Endothelial cell of umbilical vein (primary cell): ENCODE measurements around the gene VPS33B. TPM values are rescaled to one million over a fixed set of nuclear protein-coding genes. Genes with fewer than 3 reads are reported as not detected.

Experiments
- BruUV-seq: library from RNA; stranded (reverse); fragments of 400-500 nt; replicated peaks from 2 replicates; lab custom pipeline; 2021; lab: Mats Ljungman, UMichigan
- CTCF ChIA-PET: fragments of 300-600, 350-600 bp; sonication (Branson Sonifier 250); formaldehyde crosslinking; loops from one replicate; lab custom pipeline; 2021; ENCODE audit warnings: antibody characterized with exemption, inconsistent platforms; lab: Charles Lee
- POLR2A ChIA-PET: fragments of 300-600, 350-600 bp; sonication (Branson Sonifier 250); formaldehyde crosslinking; loops from one replicate; lab custom pipeline; 2021; ENCODE audit warnings: antibody characterized with exemption, inconsistent platforms; lab: Charles Lee
- DNase-seq: peaks from one replicate; pipeline ENCODE4 v3.0.0-alpha.2; 2011; ENCODE audit warnings: low read depth, low spot score
- FAIRE-seq: peaks from 2 replicates; lab custom pipeline; 2011; peaks lifted over from hg19 to GRCh38; lab: Jason Lieb, UNC
- H2AFZ ChIP-seq: 2 replicates; pipeline ENCODE4 v1.6.0; 2012; ENCODE audit warnings: low read depth, low read length, control low read depth, inconsistent platforms
- H3K27ac ChIP-seq: 2 replicates; pipeline ENCODE4 v1.5.1; 2011; ENCODE audit warnings: low read depth, mild to moderate bottlenecking, control low read depth, low read length, moderate library complexity; ENCODE audit not compliant: insufficient read depth
- H3K27me3 ChIP-seq, 2 experiments: 2 replicates each; pipeline versions ENCODE4 v1.6.0 to v1.6.1; 2011; ENCODE audit warnings: low read length in 2 of 2, mixed read lengths in 1 of 2; ENCODE audit not compliant: control insufficient read depth in 2 of 2, insufficient read depth in 2 of 2
- H3K36me3 ChIP-seq, 2 experiments: 2 replicates in 1 of 2; 3 replicates in 1 of 2; pipeline ENCODE4 v1.5.1; 2011; ENCODE audit warnings: low read length in 2 of 2, mild to moderate bottlenecking in 1 of 2, moderate library complexity in 1 of 2; ENCODE audit not compliant: control insufficient read depth in 2 of 2, insufficient read depth in 2 of 2; ENCODE audit errors: extremely low read depth in 1 of 2
- H3K4me1 ChIP-seq: 3 replicates; pipeline ENCODE4 v1.5.1; 2011; ENCODE audit warnings: mild to moderate bottlenecking, low read length; ENCODE audit not compliant: control insufficient read depth, insufficient read depth; ENCODE audit errors: extremely low read depth
- H3K4me2 ChIP-seq: 2 replicates; pipeline ENCODE4 v1.6.1; 2011; ENCODE audit warnings: low read length, control low read depth, mixed read lengths; ENCODE audit not compliant: insufficient read depth
- H3K4me3 ChIP-seq, 3 experiments: fragments of 200-600 bp in 1 of 3; sonication (generic), shearing (Covaris generic) in 1 of 3; replicated peaks in 1 of 3; 2 replicates each; pipeline ENCODE4 v1.5.1; 2011 to 2016; ENCODE audit warnings: control low read depth in 3 of 3, low read length in 3 of 3, mild to moderate bottlenecking in 2 of 3, inconsistent platforms in 1 of 3, low read depth in 1 of 3, moderate library complexity in 1 of 3; ENCODE audit not compliant: insufficient read depth in 1 of 3
- H3K79me2 ChIP-seq: 2 replicates; pipeline ENCODE4 v1.6.0; 2012; ENCODE audit warnings: low read length, inconsistent platforms; ENCODE audit not compliant: control insufficient read depth, insufficient read depth
- H3K9ac ChIP-seq: replicated peaks from 2 replicates; pipeline ENCODE3; 2011; ENCODE audit warnings: low read length, control low read depth; ENCODE audit not compliant: insufficient read depth; ENCODE audit errors: extremely low read depth
- H3K9me1 ChIP-seq: replicated peaks from 3 replicates; pipeline ENCODE4 v1.6.0; 2011; ENCODE audit warnings: mild to moderate bottlenecking, low read length; ENCODE audit not compliant: control insufficient read depth, insufficient read depth; ENCODE audit errors: extremely low read depth
- H3K9me3 ChIP-seq: replicated peaks from 2 replicates; pipeline ENCODE4 v1.5.1; 2012; ENCODE audit warnings: low read length, inconsistent platforms; ENCODE audit not compliant: control insufficient read depth, insufficient read depth
- H4K20me1 ChIP-seq: replicated peaks from 2 replicates; pipeline ENCODE3; 2011; ENCODE audit warnings: mild to moderate bottlenecking, low read length; ENCODE audit not compliant: control insufficient read depth, insufficient read depth; ENCODE audit errors: extremely low read depth
- EZH2 ChIP-seq: IDR thresholded peaks from 2 replicates; pipeline ENCODE4 v1.6.1; 2012; ENCODE audit warnings: borderline replicate concordance, low read depth, mild to moderate bottlenecking, moderate library complexity, low read length, inconsistent platforms; ENCODE audit not compliant: severe bottlenecking
- FOS ChIP-seq: IDR thresholded peaks from 2 replicates; pipeline ENCODE4 v1.6.1; 2011; ENCODE audit warnings: mild to moderate bottlenecking, low read length, moderate library complexity, borderline replicate concordance; ENCODE audit not compliant: insufficient read depth
- GATA2 ChIP-seq: IDR thresholded peaks from 2 replicates; pipeline ENCODE4 v1.7.0; 2011; ENCODE audit warnings: low read depth, mild to moderate bottlenecking, moderate library complexity, mixed read lengths, low read length; ENCODE audit not compliant: insufficient read length, insufficient read depth
- JUN ChIP-seq: IDR thresholded peaks from 2 replicates; pipeline ENCODE4 v1.6.1; 2011; ENCODE audit warnings: borderline replicate concordance, low read depth; ENCODE audit not compliant: insufficient read length, insufficient read depth
- MYC ChIP-seq: IDR thresholded peaks from one replicate; pipeline ENCODE4 v1.6.1; 2011; ENCODE audit warnings: mild to moderate bottlenecking, low read depth, low read length
- POLR2A ChIP-seq: IDR thresholded peaks from 2 replicates; pipeline ENCODE4 v1.6.1; 2012; ENCODE audit warnings: low read depth, mild to moderate bottlenecking, control low read depth, low read length
- POLR2AphosphoS5 ChIP-seq: IDR thresholded peaks from 2 replicates; pipeline ENCODE4 v1.6.1; 2012; ENCODE audit warnings: low read depth, mild to moderate bottlenecking, control low read depth, low read length, moderate library complexity; ENCODE audit not compliant: insufficient read depth
- dilution Hi-C: fragments of 300-500 bp; cut with MboI; formaldehyde crosslinking; loops from one replicate; pipeline ENCODE4 v1.15.0; 2019; ENCODE audit warnings: low sequenced_read_pairs; ENCODE audit not compliant: extremely low pct_ligation_motif_present
- intact Hi-C: fragments of 100-400 bp; cut with micrococcal nuclease; formaldehyde crosslinking; loops from one replicate; pipeline ENCODE4 v1.10.0; 2022
- polyA plus RNA-seq, 4 experiments: library from polyadenylated mRNA; depleted of rRNA in 3 of 4; stranded (reverse) in 3 of 4; unstranded in 1 of 4; fragments of >200 nt; gene quantifications; 2 replicates each; pipeline versions ENCODE4 v1.2.1 to v1.2.3, GENCODE V29; 2011 to 2012; ENCODE audit warnings: missing spikeins in 1 of 4
- total RNA-seq: library from RNA; stranded (reverse); gene quantifications from 2 replicates; pipeline ENCODE4 v1.2.3, GENCODE V29; 2021
- TF ChIP-seq, protein P1 (sequence below): IDR thresholded peaks from 2 replicates; pipeline ENCODE4 v1.6.1; 2011; ENCODE audit not compliant: insufficient read depth, insufficient read length
- TF ChIP-seq, protein P2 (sequence below), 2 donors: IDR thresholded peaks; 1 replicate in 1 of 2; 2 replicates in 1 of 2; pipeline ENCODE4 v1.5.1; 2011; ENCODE audit warnings: low read length in 2 of 2, mild to moderate bottlenecking in 2 of 2, moderate library complexity in 2 of 2, control low read depth in 1 of 2, inconsistent platforms in 1 of 2, low read depth in 1 of 2; ENCODE audit not compliant: insufficient read depth in 1 of 2; ENCODE audit errors: extremely low read depth in 1 of 2

The VPS33B gene
- total and polyA plus RNA-seq, 2 donors (not counting 3 experiments of a cell fraction or from before 2014, with no cell fraction given) = 11.8 to 14.2 TPM

DNA sequence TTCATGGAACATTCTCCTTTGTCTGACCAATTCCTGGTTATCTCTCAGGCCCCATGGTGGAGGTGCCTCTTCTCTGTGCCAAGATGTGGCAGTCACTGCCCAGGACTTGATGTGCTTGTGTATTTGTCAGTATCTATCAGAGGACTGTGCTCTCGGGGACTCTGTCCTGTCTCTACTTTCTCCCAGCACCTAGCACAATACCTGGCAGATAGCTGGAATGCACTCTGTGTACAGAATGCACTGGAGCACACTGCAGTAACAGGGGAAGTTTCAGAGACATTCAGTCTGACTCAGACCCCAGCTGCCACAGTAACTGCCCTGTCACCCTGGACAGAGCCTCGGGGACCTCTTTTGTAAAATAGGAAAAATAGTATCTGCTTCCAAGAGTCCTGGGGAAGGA, 43.1 kb upstream of the VPS33B start:
- no peak overlapping the region for H3K4me2 ChIP-seq
- H3K9ac ChIP-seq = no peak overlapping the region
- H4K20me1 ChIP-seq = no peaks in the 10 kb centered on the region
- H3K9me1 ChIP-seq = no peaks in the 10 kb centered on the region
- H3K4me3 ChIP-seq = no peak overlapping the region
- DNase-seq (no peak), FAIRE-seq (no peak)
- no peaks in the 10 kb centered on the region for H3K79me2 ChIP-seq
- intact Hi-C loops (no loop called here), dilution Hi-C loops (no loop called here)
- H3K27me3 ChIP-seq = no peaks in the 10 kb centered on the region
- POLR2A ChIA-PET = no interaction called here
- no peaks in the 10 kb centered on the region for H3K4me1 ChIP-seq
- H3K27ac ChIP-seq = no peak overlapping the region
- no peaks in the 10 kb centered on the region for H3K9me3 ChIP-seq
- BruUV-seq = no TSS peak
- TF ChIP-seq POLR2AphosphoS5 (no peak), FOS (no peak), POLR2A (no peak), MYC (no peak), EZH2 (no peak), GATA2 (no peak), JUN (no peak)
- TF ChIP-seq, protein P1, sequence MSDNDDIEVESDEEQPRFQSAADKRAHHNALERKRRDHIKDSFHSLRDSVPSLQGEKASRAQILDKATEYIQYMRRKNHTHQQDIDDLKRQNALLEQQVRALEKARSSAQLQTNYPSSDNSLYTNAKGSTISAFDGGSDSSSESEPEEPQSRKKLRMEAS = no peak
- TF ChIP-seq, protein P2, sequence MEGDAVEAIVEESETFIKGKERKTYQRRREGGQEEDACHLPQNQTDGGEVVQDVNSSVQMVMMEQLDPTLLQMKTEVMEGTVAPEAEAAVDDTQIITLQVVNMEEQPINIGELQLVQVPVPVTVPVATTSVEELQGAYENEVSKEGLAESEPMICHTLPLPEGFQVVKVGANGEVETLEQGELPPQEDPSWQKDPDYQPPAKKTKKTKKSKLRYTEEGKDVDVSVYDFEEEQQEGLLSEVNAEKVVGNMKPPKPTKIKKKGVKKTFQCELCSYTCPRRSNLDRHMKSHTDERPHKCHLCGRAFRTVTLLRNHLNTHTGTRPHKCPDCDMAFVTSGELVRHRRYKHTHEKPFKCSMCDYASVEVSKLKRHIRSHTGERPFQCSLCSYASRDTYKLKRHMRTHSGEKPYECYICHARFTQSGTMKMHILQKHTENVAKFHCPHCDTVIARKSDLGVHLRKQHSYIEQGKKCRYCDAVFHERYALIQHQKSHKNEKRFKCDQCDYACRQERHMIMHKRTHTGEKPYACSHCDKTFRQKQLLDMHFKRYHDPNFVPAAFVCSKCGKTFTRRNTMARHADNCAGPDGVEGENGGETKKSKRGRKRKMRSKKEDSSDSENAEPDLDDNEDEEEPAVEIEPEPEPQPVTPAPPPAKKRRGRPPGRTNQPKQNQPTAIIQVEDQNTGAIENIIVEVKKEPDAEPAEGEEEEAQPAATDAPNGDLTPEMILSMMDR (IDR thresholded peaks at IDR 0.05; ENCODE audit: extremely low read depth in 1 of 2, insufficient read depth in 1 of 2, low read depth in 1 of 2, low read length in 2 of 2) = no peak
- no peak overlapping the region for H2AFZ ChIP-seq
- no peaks in the 10 kb centered on the region for H3K36me3 ChIP-seq
- CTCF ChIA-PET = no interaction called here
